HepG2 (cell line): ENCODE results near the gene EPB41L5. TPM values are rescaled to one million over a fixed set of nuclear protein-coding genes. Genes with fewer than 3 reads are reported as not detected.

ENCODE experiments used
- ARID5B ChIP-seq: IDR thresholded peaks from 2 replicates; pipeline ENCODE4 v1.4.0; 2020; ENCODE audit warnings: mild to moderate bottlenecking, missing genetic modification reagents
- FOXA1 ChIP-seq, 2 experiments: fragments of 450-650 bp in 1 of 2; sonication (generic) in 1 of 2; formaldehyde crosslinking in 1 of 2; IDR thresholded peaks; 2 replicates each; pipeline versions ENCODE4 v1.4.0 to v1.6.1; 2016 to 2020; ENCODE audit warnings: missing genetic modification reagents in 1 of 2
- GTF2F1 ChIP-seq: fragments of 150-350 bp; IDR thresholded peaks from 2 replicates; pipeline ENCODE4 v1.6.1; 2014; ENCODE audit warnings: low read length
- HBP1 ChIP-seq: IDR thresholded peaks from 2 replicates; pipeline ENCODE4 v1.6.1; 2016; ENCODE audit warnings: low read depth, control low read depth
- MED13 ChIP-seq: sonication (generic); formaldehyde crosslinking; IDR thresholded peaks from 2 replicates; pipeline ENCODE4 v1.5.0; 2020; ENCODE audit warnings: missing genetic modification reagents
- NR0B2 ChIP-seq: sonication (generic); formaldehyde crosslinking; IDR thresholded peaks from 2 replicates; pipeline ENCODE4 v1.4.0; 2020; ENCODE audit warnings: mild to moderate bottlenecking, missing genetic modification reagents
- POGK ChIP-seq: sonication (generic); formaldehyde crosslinking; conservative IDR thresholded peaks from 2 replicates; pipeline ENCODE4 v1.8.0; 2022; ENCODE audit warnings: mild to moderate bottlenecking, moderate library complexity, missing genetic modification reagents
- SOX5 ChIP-seq: IDR thresholded peaks from 2 replicates; pipeline ENCODE4 v1.6.1; 2016; ENCODE audit warnings: borderline replicate concordance
- TCF7 ChIP-seq: sonication (generic); IDR thresholded peaks from 2 replicates; pipeline ENCODE4 v1.6.1; 2016; ENCODE audit warnings: antibody characterized with exemption, low read depth
- ZBTB38 ChIP-seq: sonication (generic); formaldehyde crosslinking; IDR thresholded peaks from 2 replicates; pipeline ENCODE4 v1.5.1; 2020; ENCODE audit warnings: mild to moderate bottlenecking, missing genetic modification reagents
- ZHX2 ChIP-seq, 2 experiments: sonication (generic) in 1 of 2; formaldehyde crosslinking in 1 of 2; IDR thresholded peaks; 2 replicates each; pipeline versions ENCODE4 v1.6.1 to v1.9.0; 2014 to 2022; ENCODE audit warnings: antibody characterized with exemption in 1 of 2, borderline replicate concordance in 1 of 2, inconsistent platforms in 1 of 2, low read depth in 1 of 2, missing genetic modification reagents in 1 of 2
- ZNF549 ChIP-seq: sonication (generic); formaldehyde crosslinking; IDR thresholded peaks from 2 replicates; pipeline ENCODE4 v1.5.0; 2020; ENCODE audit warnings: missing genetic modification reagents
- ZNF607 ChIP-seq: sonication (generic); formaldehyde crosslinking; IDR thresholded peaks from 2 replicates; pipeline ENCODE4 v1.5.1; 2020; ENCODE audit warnings: missing genetic modification reagents, mild to moderate bottlenecking, borderline replicate concordance
- ZNF703 ChIP-seq: sonication (generic); formaldehyde crosslinking; IDR thresholded peaks from 2 replicates; pipeline ENCODE4 v1.5.1; 2020; ENCODE audit warnings: missing genetic modification reagents, mild to moderate bottlenecking, moderate library complexity, borderline replicate concordance
- polyA plus RNA-seq, 8 experiments: library from polyadenylated mRNA; depleted of rRNA in 3 of 8; stranded (reverse) in 7 of 8; unstranded in 1 of 8; fragments of >200 nt; fragmentation: Illumina TruSeq in 4 of 8; extraction: Trizol in 4 of 8; gene quantifications; 2 replicates each; pipeline versions ENCODE4 v1.2.1 to v1.2.3, GENCODE V29; 2011 to 2016; ENCODE audit warnings: low read depth in 4 of 8, missing spikeins in 1 of 8, mixed read lengths in 1 of 8; ENCODE audit not compliant: insufficient read depth in 1 of 8
- total RNA-seq, 5 experiments: library from RNA; depleted of rRNA; stranded (reverse); fragments of >200 nt; fragmentation: Illumina TruSeq; extraction: Trizol; gene quantifications; 2 replicates each; pipeline ENCODE4 v1.2.3, GENCODE V29; 2016; ENCODE audit warnings: low read depth in 1 of 5

Gene EPB41L5
- total and polyA plus RNA-seq, 2 of the 13 experiments (the other 11 are each of a cell fraction or from before 2014, with no cell fraction given), result 40.5 to 47.5 TPM

- TF ChIP-seq ZHX2 (IDR thresholded peaks at IDR 0.05; ENCODE audit: low read depth) (no peak), ZHX2 (CRISPR knock-in tag; IDR thresholded peaks at IDR 0.05; ENCODE audit: borderline replicate concordance) (no peak), ZBTB38 (CRISPR knock-in tag) (no peak), TCF7 (no peak), GTF2F1 (no peak), HBP1 (CRISPR knock-in tag) (no peak), NR0B2 (CRISPR knock-in tag) (no peak), FOXA1 (IDR thresholded peaks at IDR 0.05) (no peak), FOXA1 (CRISPR knock-in tag; IDR thresholded peaks at IDR 0.05) (peak; percentile 73), ZNF549 (no peak), MED13 (no peak), ARID5B (CRISPR knock-in tag) (peak; percentile 29; the same call in 1 of the 2 replicates), ZNF703 (no peak), POGK (CRISPR knock-in tag) (no peak), SOX5 (CRISPR knock-in tag) (peak; percentile 32; the same call in 1 of the 2 replicates), ZNF607 (CRISPR knock-in tag) (no peak)
Measured at GRCh38 chr2:120134263-120134662, 121.4 kb downstream of the EPB41L5 start (continued).
